GM13977 (cell line): ENCODE measurements around the gene GALNT17.

ENCODE experiments used
- DNase-seq: peaks from one replicate; pipeline ENCODE4 v3.0.0; 2012; ENCODE audit warnings: low spot score
- CTCF ChIP-seq: IDR thresholded peaks from 2 replicates; pipeline ENCODE4 v1.5.1; 2012; ENCODE audit warnings: mild to moderate bottlenecking, control low read depth; ENCODE audit not compliant: insufficient read depth; ENCODE audit errors: extremely low read depth, missing control alignments
- in situ Hi-C: fragments of 300-500 bp; cut with MboI; formaldehyde crosslinking; loops from one replicate; pipeline ENCODE4 v1.12.0; 2022; ENCODE audit warnings: low sequenced_read_pairs, low pct_unique_long_range_greater_than_20kb, mixed read lengths, inconsistent platforms; ENCODE audit not compliant: unreplicated experiment

Gene GALNT17

GRCh38 chr7:71389976-71390375, 258.0 kb downstream of the GALNT17 start:
- no peak for TF ChIP-seq CTCF
- in situ Hi-C loops, result no loop called here
- no peak for DNase-seq

- in situ Hi-C loops, result no loop called here
- no peak for DNase-seq
- TF ChIP-seq CTCF, result no peak
Observed at GRCh38 chr7:71393661-71394060, 261.7 kb downstream of the GALNT17 start.

GRCh38 chr7:71402684-71403083, 270.7 kb downstream of the GALNT17 start:
- in situ Hi-C loops, result no loop called here
- no peak for DNase-seq
- no peak for TF ChIP-seq CTCF

GRCh38 chr7:71403202-71403946, 271.4 kb downstream of the GALNT17 start:
- in situ Hi-C loops, result no loop called here
- no peak for TF ChIP-seq CTCF
- DNase-seq, result no peak

- in situ Hi-C loops, result no loop called here
- no peak for TF ChIP-seq CTCF
- DNase-seq, result no peak
Observed at GRCh38 chr7:71404726-71405345, 272.9 kb downstream of the GALNT17 start.

- in situ Hi-C loops, result no loop called here
- TF ChIP-seq CTCF, result no peak
- no peak for DNase-seq
Observed at GRCh38 chr7:71408271-71408670, 276.3 kb downstream of the GALNT17 start.
